Peyer's patch (tissue), 4 donors: ENCODE results near the gene MYO1F. TPM values are rescaled to one million over a fixed set of nuclear protein-coding genes. Genes with fewer than 3 reads are reported as not detected.

Experiments used
- DNase-seq, 3 donors: peaks; one replicate each; pipeline ENCODE4 v3.0.0-alpha.2; 2017 to 2019
- H3K27ac ChIP-seq, 4 donors: fragments of 200-600 bp; sonication (generic); one replicate each; pipeline ENCODE4 v1.5.1; 2016 to 2019
- H3K27me3 ChIP-seq, 2 donors: fragments of 200-600 bp; sonication (generic); one replicate each; pipeline ENCODE4 v1.5.1; 2019
- H3K36me3 ChIP-seq, 3 donors: fragments of 200-600 bp; sonication (generic); one replicate each; pipeline ENCODE4 v1.5.1; 2016 to 2019
- H3K4me1 ChIP-seq, 4 donors: fragments of 200-600 bp; sonication (generic); one replicate each; pipeline ENCODE4 v1.5.1; 2016 to 2019
- H3K4me3 ChIP-seq, 4 donors: fragments of 200-600 bp; sonication (generic); 1 replicate in 3 of 4; 2 replicates in 1 of 4; pipeline ENCODE4 v1.5.1; 2016 to 2019; ENCODE audit warnings: mild to moderate bottlenecking in 1 of 4
- H3K9me3 ChIP-seq, 4 donors: fragments of 200-600 bp; sonication (generic); one replicate each; pipeline ENCODE4 v1.5.1; 2016 to 2019; ENCODE audit warnings: mild to moderate bottlenecking in 1 of 4
- CTCF ChIP-seq, 6 experiments: fragments of 450-650 bp in 4 of 6; fragments of 200-600 bp in 2 of 6; sonication (generic) in 1 of 6; IDR thresholded peaks; one replicate each; pipeline ENCODE4 v1.5.1; 2017 to 2019; ENCODE audit warnings: antibody characterized with exemption in 6 of 6, mild to moderate bottlenecking in 3 of 6, moderate library complexity in 1 of 6
- POLR2A ChIP-seq, 2 donors: fragments of 450-650 bp; IDR thresholded peaks; one replicate each; pipeline ENCODE4 v1.5.1; 2017; ENCODE audit warnings: antibody characterized with exemption in 2 of 2, mild to moderate bottlenecking in 2 of 2, moderate library complexity in 2 of 2
- total RNA-seq, 4 donors: library from RNA; depleted of rRNA; stranded (reverse); fragments of >200 nt; gene quantifications; one replicate each; pipeline ENCODE4 v1.1.0, GENCODE V29; 2016

MYO1F gene
- total RNA-seq, 4 donors from 2014 or later = 10.8 to 168 (median 22.1) TPM

GRCh38 chr19:8552810-8553209 is 24.4 kb downstream of the MYO1F start:
- H3K27me3 ChIP-seq = no peaks in the 10 kb centered on the region
- no peak overlapping the region for H3K4me3 ChIP-seq
- TF ChIP-seq POLR2A (IDR thresholded peaks at IDR 0.05) (no peak), CTCF (IDR thresholded peaks at IDR 0.05) (no peak)
- no peak for DNase-seq
- H3K4me1 ChIP-seq = no peaks in the 10 kb centered on the region
- H3K27ac ChIP-seq = no peak overlapping the region
- H3K36me3 ChIP-seq = peaks cover 0 to 11% (median 0%) of the 10 kb centered on the region in 3 donors
- no peaks in the 10 kb centered on the region for H3K9me3 ChIP-seq

- H3K4me1 ChIP-seq = no peaks in the 10 kb centered on the region
- H3K27me3 ChIP-seq = no peaks in the 10 kb centered on the region
- TF ChIP-seq CTCF (IDR thresholded peaks at IDR 0.05) = no peak
- TF ChIP-seq POLR2A (IDR thresholded peaks at IDR 0.05) = no peak
- no peak overlapping the region for H3K27ac ChIP-seq
- H3K9me3 ChIP-seq = no peaks in the 10 kb centered on the region
- no peak for DNase-seq
- peaks cover 0 to 14% (median 0%) of the 10 kb centered on the region in 3 donors for H3K36me3 ChIP-seq
- H3K4me3 ChIP-seq = no peak overlapping the region
These were observed 27.2 kb downstream of the MYO1F start for GRCh38 chr19:8550070-8550469.

- Histone ChIP-seq H3K4me3 (no peak overlapping the region), H3K27me3 (no peaks in the 10 kb centered on the region), H3K27ac (no peak overlapping the region), H3K9me3 (no peaks in the 10 kb centered on the region), H3K4me1 (no peaks in the 10 kb centered on the region), H3K36me3 (peaks cover 0 to 4% (median 0%) of the 10 kb centered on the region in 3 donors)
- no peak for DNase-seq
- TF ChIP-seq CTCF (IDR thresholded peaks at IDR 0.05) = no peak
- no peak for TF ChIP-seq POLR2A (IDR thresholded peaks at IDR 0.05)
These were observed 31.5 kb downstream of the MYO1F start for GRCh38 chr19:8545743-8546142.

GRCh38 chr19:8544168-8544567 is 33.1 kb downstream of the MYO1F start:
- TF ChIP-seq CTCF (IDR thresholded peaks at IDR 0.05) (no peak), POLR2A (IDR thresholded peaks at IDR 0.05) (no peak)
- no peak overlapping the region for H3K4me3 ChIP-seq
- H3K36me3 ChIP-seq = peaks cover 0 to 4% (median 0%) of the 10 kb centered on the region in 3 donors

GRCh38 chr19:8539621-8540149 is 37.6 kb downstream of the MYO1F start:
- Histone ChIP-seq H3K4me1 (no peaks in the 10 kb centered on the region), H3K4me3 (no peak overlapping the region), H3K27ac (no peak overlapping the region), H3K9me3 (no peaks in the 10 kb centered on the region), H3K27me3 (no peaks in the 10 kb centered on the region), H3K36me3 (no peaks in the 10 kb centered on the region)
- no peak for TF ChIP-seq CTCF (IDR thresholded peaks at IDR 0.05)
- TF ChIP-seq POLR2A (IDR thresholded peaks at IDR 0.05) = no peak
- DNase-seq = no peak

More at GRCh38 chr19:8544168-8544567, 33.1 kb downstream of the MYO1F start:
- Histone ChIP-seq H3K9me3 (no peaks in the 10 kb centered on the region), H3K4me1 (no peaks in the 10 kb centered on the region), H3K27ac (no peak overlapping the region), H3K27me3 (no peaks in the 10 kb centered on the region)
- no peak for DNase-seq

- Histone ChIP-seq H3K4me3 (no peak overlapping the region), H3K27ac (no peak overlapping the region), H3K27me3 (no peaks in the 10 kb centered on the region), H3K36me3 (no peaks in the 10 kb centered on the region), H3K9me3 (no peaks in the 10 kb centered on the region), H3K4me1 (peaks cover 0 to 6% (median 0%) of the 10 kb centered on the region in 4 donors)
- DNase-seq = no peak
- TF ChIP-seq POLR2A (IDR thresholded peaks at IDR 0.05) (no peak), CTCF (IDR thresholded peaks at IDR 0.05) (no peak)
These were observed 40.1 kb downstream of the MYO1F start for GRCh38 chr19:8537099-8537498.
